RWPE2 (cell line): Measurements from ENCODE around the gene SPON1.

Source experiments
- ATAC-seq: fragments of 200-7000 bp; cut with Tn5 transposase; 3 replicates; pipeline ENCODE4 v1.9.1; 2021; ENCODE audit warnings: low read depth
- DNase-seq: peaks from one replicate; pipeline ENCODE4 v3.0.0-alpha.2; 2020; ENCODE audit warnings: low spot score
- H3K27ac ChIP-seq: fragments of 450-650 bp; 2 replicates; pipeline ENCODE4 v1.5.1; 2017; ENCODE audit warnings: mild to moderate bottlenecking; ENCODE audit not compliant: poor library complexity, severe bottlenecking
- H3K27me3 ChIP-seq: fragments of 250-450 bp; sonication (Bioruptor Pico); 2 replicates; pipeline ENCODE4 v1.5.1; 2021; ENCODE audit warnings: mild to moderate bottlenecking, moderate library complexity; ENCODE audit not compliant: insufficient read depth, poor library complexity, severe bottlenecking
- H3K36me3 ChIP-seq: fragments of 250-450 bp; sonication (Bioruptor Pico); 2 replicates; pipeline ENCODE4 v1.5.1; 2020; ENCODE audit warnings: low read depth, mild to moderate bottlenecking, moderate library complexity
- H3K4me1 ChIP-seq: fragments of 250-450 bp; sonication (Bioruptor Pico); 2 replicates; pipeline ENCODE4 v1.5.1; 2021; ENCODE audit warnings: mild to moderate bottlenecking, moderate library complexity; ENCODE audit not compliant: insufficient read depth, poor library complexity, severe bottlenecking
- H3K4me3 ChIP-seq: fragments of 250-450 bp; sonication (Bioruptor Pico); 2 replicates; pipeline ENCODE4 v1.5.1; 2021; ENCODE audit warnings: mild to moderate bottlenecking, moderate library complexity; ENCODE audit not compliant: severe bottlenecking
- H3K9me3 ChIP-seq: fragments of 250-450 bp; sonication (Bioruptor Pico); 2 replicates; pipeline ENCODE4 v1.5.1; 2021; ENCODE audit warnings: mild to moderate bottlenecking, moderate library complexity; ENCODE audit not compliant: severe bottlenecking
- CTCF ChIP-seq: fragments of 450-650 bp; IDR thresholded peaks from one replicate; pipeline ENCODE4 v1.5.1; 2017; ENCODE audit warnings: mild to moderate bottlenecking, moderate library complexity; ENCODE audit not compliant: poor library complexity, severe bottlenecking

SPON1 gene

GRCh38 chr11:14114269-14114668 is 151.7 kb downstream of the SPON1 start:
- Histone ChIP-seq H3K9me3 (no peaks in the 10 kb centered on the region), H3K27ac (no peak overlapping the region), H3K27me3 (no peaks in the 10 kb centered on the region), H3K4me3 (no peak overlapping the region), H3K36me3 (no peaks in the 10 kb centered on the region), H3K4me1 (no peaks in the 10 kb centered on the region)
- DNase-seq (no peak), ATAC-seq (no peak)
- no peak for TF ChIP-seq CTCF

DNA sequence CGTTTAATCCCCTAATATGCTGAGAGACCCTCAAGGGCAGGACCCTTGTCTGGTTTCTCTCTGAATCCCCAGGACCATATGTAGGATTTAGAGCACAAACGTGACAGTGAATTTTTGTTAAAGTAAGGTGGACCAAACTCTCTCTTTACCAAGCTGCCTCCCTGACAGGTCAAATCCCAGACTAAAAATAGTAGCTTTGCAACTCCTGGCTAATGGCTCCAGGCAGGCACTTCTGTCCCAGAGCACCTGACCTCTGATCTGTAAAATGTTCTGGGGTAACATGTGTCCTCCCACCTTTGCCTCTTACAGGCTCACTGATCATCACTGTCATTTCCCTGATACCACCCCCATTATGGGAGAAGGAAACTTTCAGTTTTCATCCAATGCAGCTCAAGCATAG is 152.3 kb downstream of the SPON1 start:
- Histone ChIP-seq H3K27ac (no peak overlapping the region), H3K9me3 (no peaks in the 10 kb centered on the region), H3K36me3 (no peaks in the 10 kb centered on the region), H3K4me1 (no peaks in the 10 kb centered on the region), H3K4me3 (no peak overlapping the region), H3K27me3 (no peaks in the 10 kb centered on the region)
- no peak for TF ChIP-seq CTCF
- DNase-seq (no peak), ATAC-seq (no peak)

DNA sequence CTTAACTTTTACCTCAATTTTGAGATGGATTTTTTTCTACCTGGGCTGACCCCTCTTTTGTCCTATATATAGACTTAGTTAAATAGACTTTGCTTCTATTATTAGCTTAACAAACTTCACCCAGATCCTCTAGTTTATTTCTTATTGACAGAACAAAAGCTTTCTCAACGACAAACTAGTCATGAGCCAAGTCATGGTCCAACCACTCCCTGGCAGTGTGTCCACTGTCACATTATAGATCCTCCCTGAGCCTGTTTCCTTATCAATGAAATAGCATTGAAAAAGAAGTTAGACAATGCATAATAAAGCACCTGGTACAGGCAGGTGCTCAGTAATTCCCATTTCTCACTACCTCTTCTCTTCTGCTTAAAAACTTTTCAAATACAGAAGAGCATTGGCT is 155.1 kb downstream of the SPON1 start:
- DNase-seq (no peak), ATAC-seq (no peak)
- no peak for TF ChIP-seq CTCF
- Histone ChIP-seq H3K27ac (no peak overlapping the region), H3K4me1 (no peaks in the 10 kb centered on the region), H3K4me3 (no peak overlapping the region), H3K27me3 (no peaks in the 10 kb centered on the region), H3K9me3 (no peaks in the 10 kb centered on the region), H3K36me3 (no peaks in the 10 kb centered on the region)

DNA sequence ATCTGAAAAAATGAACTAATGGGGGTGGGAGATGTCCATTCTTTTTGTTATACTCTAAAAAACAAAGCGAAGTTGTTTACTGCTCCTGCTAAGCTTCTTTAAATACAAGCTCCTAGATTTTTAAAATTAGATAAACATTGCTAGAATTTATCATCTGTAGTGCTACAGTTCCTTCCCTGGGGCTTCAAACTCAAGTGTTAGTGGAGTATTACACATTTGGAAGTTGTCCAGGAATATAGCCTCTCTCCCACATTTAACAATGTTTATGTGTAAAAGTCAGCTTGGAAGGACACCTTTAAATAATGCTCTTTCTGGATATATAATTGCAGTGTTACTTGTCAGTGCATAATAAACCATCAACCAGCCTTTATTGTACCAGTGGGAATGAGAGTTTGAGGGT is 155.5 kb downstream of the SPON1 start:
- no peak overlapping the region for H3K27ac ChIP-seq
- H3K36me3 ChIP-seq: no peaks in the 10 kb centered on the region
- TF ChIP-seq CTCF: no peak
- no peak overlapping the region for H3K4me3 ChIP-seq
- no peaks in the 10 kb centered on the region for H3K27me3 ChIP-seq
- no peaks in the 10 kb centered on the region for H3K4me1 ChIP-seq
- no peak for DNase-seq
- no peak for ATAC-seq
- H3K9me3 ChIP-seq: no peaks in the 10 kb centered on the region

GRCh38 chr11:14119357-14119756 is 156.8 kb downstream of the SPON1 start:
- H3K4me3 ChIP-seq: no peak overlapping the region

More at GRCh38 chr11:14119357-14119756, 156.8 kb downstream of the SPON1 start:
- no peak for DNase-seq
- no peaks in the 10 kb centered on the region for H3K4me1 ChIP-seq
- H3K9me3 ChIP-seq: no peaks in the 10 kb centered on the region
- no peaks in the 10 kb centered on the region for H3K27me3 ChIP-seq
- no peak overlapping the region for H3K27ac ChIP-seq
- ATAC-seq: no peak
- no peaks in the 10 kb centered on the region for H3K36me3 ChIP-seq
- no peak for TF ChIP-seq CTCF
